Neural cell (in vitro differentiated cells): Measurements from ENCODE around the gene MTX1. TPM values are rescaled to one million over a fixed set of nuclear protein-coding genes. Genes with fewer than 3 reads are reported as not detected.

Experiments
- H2AFZ ChIP-seq: fragments of 200-600, 300-800 bp; sonication (generic), shearing (Covaris generic); 2 replicates; pipeline ENCODE4 v1.6.0; 2014; ENCODE audit warnings: low read depth, mild to moderate bottlenecking, antibody characterized with exemption, low read length, moderate library complexity
- H3F3A ChIP-seq: fragments of 200-600 bp; shearing (Covaris generic); 2 replicates; pipeline ENCODE4 v1.6.1; 2016; ENCODE audit warnings: mild to moderate bottlenecking, moderate library complexity, mixed read lengths, antibody characterized with exemption, low read length; ENCODE audit not compliant: insufficient read depth, poor library complexity, severe bottlenecking
- H3K27ac ChIP-seq: fragments of 200-600, 300-800 bp; sonication (generic), shearing (Covaris generic); 2 replicates; pipeline ENCODE4 v1.5.1; 2014; ENCODE audit warnings: mild to moderate bottlenecking, low read length, moderate library complexity
- H3K27me3 ChIP-seq: fragments of 300-800, 200-600 bp; sonication (generic), shearing (Covaris generic); 2 replicates; pipeline ENCODE4 v1.6.0; 2014; ENCODE audit warnings: mild to moderate bottlenecking, low read depth, low read length, moderate library complexity; ENCODE audit not compliant: insufficient read depth
- H3K36me3 ChIP-seq: fragments of 300-800, 200-600 bp; sonication (generic), shearing (Covaris generic); 2 replicates; pipeline ENCODE4 v1.5.1; 2014; ENCODE audit warnings: mild to moderate bottlenecking, antibody characterized with exemption, low read length, moderate library complexity; ENCODE audit not compliant: insufficient read depth
- H3K4me2 ChIP-seq: fragments of 300-800, 200-600 bp; sonication (generic), shearing (Covaris generic); 2 replicates; pipeline ENCODE4 v1.6.0; 2014; ENCODE audit warnings: mild to moderate bottlenecking, low read length
- H3K4me3 ChIP-seq: fragments of 300-800, 200-600 bp; sonication (generic), shearing (Covaris generic); 2 replicates; pipeline ENCODE4 v1.5.1; 2014; ENCODE audit warnings: mild to moderate bottlenecking, low read length, moderate library complexity
- H3K79me2 ChIP-seq: fragments of 200-600 bp; shearing (Covaris generic); replicated peaks from 2 replicates; pipeline ENCODE4 v1.6.0; 2014; ENCODE audit warnings: mild to moderate bottlenecking, low read length, moderate library complexity; ENCODE audit not compliant: insufficient read depth
- H3K9ac ChIP-seq: fragments of 300-800, 200-600 bp; sonication (generic), shearing (Covaris generic); 2 replicates; pipeline ENCODE4 v1.6.1; 2016; ENCODE audit warnings: mild to moderate bottlenecking, low read length, mixed read lengths
- H3K9me2 ChIP-seq: fragments of 200-600 bp; shearing (Covaris generic); 2 replicates; pipeline ENCODE4 v1.6.1; 2016; ENCODE audit warnings: mild to moderate bottlenecking, low read length, mixed read lengths; ENCODE audit not compliant: insufficient read depth
- H3K9me3 ChIP-seq: fragments of 200-600, 300-800 bp; sonication (generic), shearing (Covaris generic); 2 replicates; pipeline ENCODE4 v1.6.1; 2016; ENCODE audit warnings: mild to moderate bottlenecking, mixed run types, low read length, moderate library complexity, mixed read lengths
- H4K20me1 ChIP-seq: fragments of 200-600 bp; shearing (Covaris generic); 2 replicates; pipeline ENCODE4 v1.6.1; 2016; ENCODE audit warnings: mild to moderate bottlenecking, mixed run types; ENCODE audit not compliant: insufficient read depth
- CTCF ChIP-seq: fragments of 450-650 bp; IDR thresholded peaks from 2 replicates; pipeline ENCODE4 v1.5.1; 2014; ENCODE audit warnings: antibody characterized with exemption, mild to moderate bottlenecking, moderate library complexity; ENCODE audit not compliant: poor library complexity, severe bottlenecking
- EP300 ChIP-seq: fragments of 450-650 bp; conservative IDR thresholded peaks from 2 replicates; pipeline ENCODE4 v1.6.1; 2014; ENCODE audit warnings: antibody characterized with exemption, mild to moderate bottlenecking, moderate library complexity; ENCODE audit not compliant: poor library complexity, severe bottlenecking
- EZH2 ChIP-seq: fragments of 200-600, 300-800 bp; shearing (Covaris generic), sonication (generic); IDR thresholded peaks from 2 replicates; pipeline ENCODE4 v1.6.1; 2014; ENCODE audit warnings: antibody characterized with exemption, low read length, borderline replicate concordance, mild to moderate bottlenecking; ENCODE audit not compliant: insufficient read depth, poor library complexity, severe bottlenecking
- MXI1 ChIP-seq: fragments of 450-650 bp; conservative IDR thresholded peaks from 2 replicates; pipeline ENCODE4 v1.6.1; 2014; ENCODE audit warnings: antibody characterized with exemption, mild to moderate bottlenecking; ENCODE audit not compliant: poor library complexity, severe bottlenecking
- POLR2AphosphoS5 ChIP-seq: IDR thresholded peaks from 2 replicates; pipeline ENCODE4 v1.6.1; 2012
- RAD21 ChIP-seq: fragments of 450-650 bp; conservative IDR thresholded peaks from 2 replicates; pipeline ENCODE4 v1.6.1; 2014; ENCODE audit warnings: antibody characterized with exemption, mild to moderate bottlenecking, moderate library complexity
- REST ChIP-seq: IDR thresholded peaks from 2 replicates; pipeline ENCODE4 v1.6.1; 2012; ENCODE audit warnings: borderline replicate concordance
- SMC3 ChIP-seq: fragments of 450-650 bp; conservative IDR thresholded peaks from 2 replicates; pipeline ENCODE4 v1.6.1; 2014; ENCODE audit warnings: antibody characterized with exemption, mild to moderate bottlenecking, moderate library complexity; ENCODE audit not compliant: poor library complexity
- TAF1 ChIP-seq: IDR thresholded peaks from 2 replicates; pipeline ENCODE4 v1.6.1; 2012; ENCODE audit warnings: low read depth
- polyA plus RNA-seq: library from polyadenylated mRNA; depleted of rRNA; stranded (reverse); fragments of >200 nt; gene quantifications from 2 replicates; pipeline ENCODE4 v1.2.3, GENCODE V29; 2014

Gene MTX1
- polyA plus RNA-seq, 1 donor from 2014 or later = 55.0 TPM

- Histone ChIP-seq H2AFZ (no peak overlapping the region), H3F3A (no peaks in the 10 kb centered on the region), H3K27me3 (no peaks in the 10 kb centered on the region), H3K79me2 (no peaks in the 10 kb centered on the region), H3K9me2 (no peaks in the 10 kb centered on the region), H3K9ac (no peak overlapping the region), H3K27ac (no peak overlapping the region), H3K9me3 (no peaks in the 10 kb centered on the region), H3K4me3 (no peak overlapping the region), H4K20me1 (no peaks in the 10 kb centered on the region), H3K4me2 (no peak overlapping the region), H3K36me3 (no peaks in the 10 kb centered on the region)
- TF ChIP-seq TAF1 = no peak
- TF ChIP-seq EZH2 = no peak
- TF ChIP-seq MXI1 = no peak
- no peak for TF ChIP-seq CTCF
- peak; percentile 12 for TF ChIP-seq POLR2AphosphoS5
- TF ChIP-seq SMC3 = no peak
- TF ChIP-seq REST = no peak
Observed at GRCh38 chr1:155184351-155184811, 24.1 kb upstream of the MTX1 start.

- no peaks in the 10 kb centered on the region for H3F3A ChIP-seq
- H4K20me1 ChIP-seq = no peaks in the 10 kb centered on the region
- no peaks in the 10 kb centered on the region for H3K79me2 ChIP-seq
- no peaks in the 10 kb centered on the region for H3K9me3 ChIP-seq
- H2AFZ ChIP-seq = no peak overlapping the region
- TF ChIP-seq CTCF = no peak
- no peak for TF ChIP-seq SMC3
- TF ChIP-seq POLR2AphosphoS5 = no peak
- TF ChIP-seq RAD21 = no peak
- no peak for TF ChIP-seq EZH2
- no peak for TF ChIP-seq REST
- no peak for TF ChIP-seq TAF1
- no peak for TF ChIP-seq EP300
- no peak for TF ChIP-seq MXI1
- H3K4me3 ChIP-seq = no peak overlapping the region
- no peaks in the 10 kb centered on the region for H3K9me2 ChIP-seq
- no peak overlapping the region for H3K27ac ChIP-seq
- no peak overlapping the region for H3K4me2 ChIP-seq
- no peaks in the 10 kb centered on the region for H3K27me3 ChIP-seq
- no peak overlapping the region for H3K9ac ChIP-seq
- H3K36me3 ChIP-seq = no peaks in the 10 kb centered on the region
Observed at GRCh38 chr1:155184835-155185782, 23.4 kb upstream of the MTX1 start.
